Measurements from ENCODE around the gene SLC25A21. TPM values are rescaled to one million over a fixed set of nuclear protein-coding genes. Genes with fewer than 3 reads are reported as not detected.

Gene SLC25A21
- total and polyA plus RNA-seq, 2 experiments from 2014 or later, result 10.6 to 12.1 TPM

- H3K4me3 Mint-ChIP-seq, result no peak overlapping the region
These were observed 145.1 kb downstream of the SLC25A21 start for GRCh38 chr14:37027188-37027824.

More at GRCh38 chr14:37027188-37027824, 145.1 kb downstream of the SLC25A21 start:
- no peak overlapping the region for H2AFZ ChIP-seq
- Mint-ChIP-seq H3K27ac (no peak overlapping the region), H3K9me3 (no peaks in the 10 kb centered on the region), H3K36me3 (ENCODE audit: low read depth) (no peaks in the 10 kb centered on the region), H3K4me1 (peaks cover 8% of the 10 kb centered on the region; the same call in 2 of the 3 replicates), H3K27me3 (ENCODE audit: insufficient read depth, low read depth, poor library complexity) (peaks cover 5% of the 10 kb centered on the region)
- TF ChIP-seq ZNF331 (CRISPR knock-in tag; IDR thresholded peaks at IDR 0.05; ENCODE audit: low read depth) (no peak), ZNF114 (CRISPR knock-in tag; IDR thresholded peaks at IDR 0.05) (no peak), NANOG (IDR thresholded peaks at IDR 0.05; ENCODE audit: borderline replicate concordance) (no peak), CREB1 (CRISPR knock-in tag; IDR thresholded peaks at IDR 0.05; ENCODE audit: low read depth) (no peak), EZH2phosphoT487 (IDR thresholded peaks at IDR 0.05; ENCODE audit: unreplicated experiment) (no peak), CTCF (conservative IDR thresholded peaks at IDR 0.05; ENCODE audit: low read depth in 2 of 2) (no peak), POLR2AphosphoS5 (IDR thresholded peaks at IDR 0.05; ENCODE audit: low read depth) (no peak), EZH2 (IDR thresholded peaks at IDR 0.05; ENCODE audit: low read depth, unreplicated experiment) (no peak), JUNB (IDR thresholded peaks at IDR 0.05; ENCODE audit: unreplicated experiment) (no peak), STAT1 (IDR thresholded peaks at IDR 0.05; ENCODE audit: unreplicated experiment) (no peak), ZNF462 (CRISPR knock-in tag; IDR thresholded peaks at IDR 0.05) (no peak), ETS1 (IDR thresholded peaks at IDR 0.05) (no peak)
- TF ChIP-seq, protein P1, sequence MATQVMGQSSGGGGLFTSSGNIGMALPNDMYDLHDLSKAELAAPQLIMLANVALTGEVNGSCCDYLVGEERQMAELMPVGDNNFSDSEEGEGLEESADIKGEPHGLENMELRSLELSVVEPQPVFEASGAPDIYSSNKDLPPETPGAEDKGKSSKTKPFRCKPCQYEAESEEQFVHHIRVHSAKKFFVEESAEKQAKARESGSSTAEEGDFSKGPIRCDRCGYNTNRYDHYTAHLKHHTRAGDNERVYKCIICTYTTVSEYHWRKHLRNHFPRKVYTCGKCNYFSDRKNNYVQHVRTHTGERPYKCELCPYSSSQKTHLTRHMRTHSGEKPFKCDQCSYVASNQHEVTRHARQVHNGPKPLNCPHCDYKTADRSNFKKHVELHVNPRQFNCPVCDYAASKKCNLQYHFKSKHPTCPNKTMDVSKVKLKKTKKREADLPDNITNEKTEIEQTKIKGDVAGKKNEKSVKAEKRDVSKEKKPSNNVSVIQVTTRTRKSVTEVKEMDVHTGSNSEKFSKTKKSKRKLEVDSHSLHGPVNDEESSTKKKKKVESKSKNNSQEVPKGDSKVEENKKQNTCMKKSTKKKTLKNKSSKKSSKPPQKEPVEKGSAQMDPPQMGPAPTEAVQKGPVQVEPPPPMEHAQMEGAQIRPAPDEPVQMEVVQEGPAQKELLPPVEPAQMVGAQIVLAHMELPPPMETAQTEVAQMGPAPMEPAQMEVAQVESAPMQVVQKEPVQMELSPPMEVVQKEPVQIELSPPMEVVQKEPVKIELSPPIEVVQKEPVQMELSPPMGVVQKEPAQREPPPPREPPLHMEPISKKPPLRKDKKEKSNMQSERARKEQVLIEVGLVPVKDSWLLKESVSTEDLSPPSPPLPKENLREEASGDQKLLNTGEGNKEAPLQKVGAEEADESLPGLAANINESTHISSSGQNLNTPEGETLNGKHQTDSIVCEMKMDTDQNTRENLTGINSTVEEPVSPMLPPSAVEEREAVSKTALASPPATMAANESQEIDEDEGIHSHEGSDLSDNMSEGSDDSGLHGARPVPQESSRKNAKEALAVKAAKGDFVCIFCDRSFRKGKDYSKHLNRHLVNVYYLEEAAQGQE (IDR thresholded peaks at IDR 0.05; ENCODE audit: unreplicated experiment), result no peak
- peaks cover 8% of the 10 kb centered on the region; the same call in 1 of the 2 replicates for H3K27me3 ChIP-seq (ENCODE audit: insufficient read depth)
- DNase-seq (ENCODE audit: low spot score) (no peak), ATAC-seq (no peak)
- H3K36me3 ChIP-seq (ENCODE audit: insufficient read depth), result no peaks in the 10 kb centered on the region
- H3K4me2 ChIP-seq, result no peak overlapping the region
- H3K4me1 ChIP-seq (ENCODE audit: insufficient read depth), result peaks cover 9% of the 10 kb centered on the region
- H3K79me2 ChIP-seq (replicated peaks; ENCODE audit: insufficient read depth), result no peaks in the 10 kb centered on the region
- no peak overlapping the region for H3K4me3 ChIP-seq
- no peaks in the 10 kb centered on the region; the same call in 1 of the 2 replicates for H4K20me1 ChIP-seq (replicated peaks; ENCODE audit: insufficient read depth)
- no peak overlapping the region for H3K27ac ChIP-seq (ENCODE audit: low read depth)
- H3F3A ChIP-seq (replicated peaks; ENCODE audit: low read depth), result no peaks in the 10 kb centered on the region
- H3K9me2 ChIP-seq (ENCODE audit: insufficient read depth), result no peaks in the 10 kb centered on the region

Measured in GM23338 (cell line).